ENCODE data around the gene AOC2.

The AOC2 gene, protein sequence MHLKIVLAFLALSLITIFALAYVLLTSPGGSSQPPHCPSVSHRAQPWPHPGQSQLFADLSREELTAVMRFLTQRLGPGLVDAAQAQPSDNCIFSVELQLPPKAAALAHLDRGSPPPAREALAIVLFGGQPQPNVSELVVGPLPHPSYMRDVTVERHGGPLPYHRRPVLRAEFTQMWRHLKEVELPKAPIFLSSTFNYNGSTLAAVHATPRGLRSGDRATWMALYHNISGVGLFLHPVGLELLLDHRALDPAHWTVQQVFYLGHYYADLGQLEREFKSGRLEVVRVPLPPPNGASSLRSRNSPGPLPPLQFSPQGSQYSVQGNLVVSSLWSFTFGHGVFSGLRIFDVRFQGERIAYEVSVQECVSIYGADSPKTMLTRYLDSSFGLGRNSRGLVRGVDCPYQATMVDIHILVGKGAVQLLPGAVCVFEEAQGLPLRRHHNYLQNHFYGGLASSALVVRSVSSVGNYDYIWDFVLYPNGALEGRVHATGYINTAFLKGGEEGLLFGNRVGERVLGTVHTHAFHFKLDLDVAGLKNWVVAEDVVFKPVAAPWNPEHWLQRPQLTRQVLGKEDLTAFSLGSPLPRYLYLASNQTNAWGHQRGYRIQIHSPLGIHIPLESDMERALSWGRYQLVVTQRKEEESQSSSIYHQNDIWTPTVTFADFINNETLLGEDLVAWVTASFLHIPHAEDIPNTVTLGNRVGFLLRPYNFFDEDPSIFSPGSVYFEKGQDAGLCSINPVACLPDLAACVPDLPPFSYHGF
- 0.20 to 2.6 (median 0.61) reads per million in 17 experiments for total RNA-seq

DNA sequence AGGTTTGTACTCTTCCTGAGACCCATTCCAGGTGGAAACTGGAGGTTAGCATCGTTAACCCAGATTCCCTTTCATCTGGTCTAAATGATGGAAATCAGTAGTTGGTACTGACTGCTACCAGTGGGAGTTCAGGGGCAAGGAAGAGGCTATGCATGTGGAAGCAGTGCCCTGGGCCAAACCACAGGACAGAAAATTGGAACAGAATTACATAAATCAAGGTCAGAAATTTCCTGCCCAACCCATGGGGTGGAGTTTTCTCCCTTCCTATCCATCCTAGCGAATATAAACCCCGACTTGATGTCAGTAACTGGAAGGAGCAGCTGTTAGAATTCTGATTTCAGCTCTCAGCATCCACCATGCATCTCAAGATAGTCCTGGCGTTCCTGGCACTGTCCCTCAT is at the start of gene AOC2:
Gene AOC2, plus strand, starts transcription at position 310 of the 400 bp plus-strand sequence. Its CDS starts 47 bp downstream, at position 357.
- DNase-seq: no peak

DNA sequence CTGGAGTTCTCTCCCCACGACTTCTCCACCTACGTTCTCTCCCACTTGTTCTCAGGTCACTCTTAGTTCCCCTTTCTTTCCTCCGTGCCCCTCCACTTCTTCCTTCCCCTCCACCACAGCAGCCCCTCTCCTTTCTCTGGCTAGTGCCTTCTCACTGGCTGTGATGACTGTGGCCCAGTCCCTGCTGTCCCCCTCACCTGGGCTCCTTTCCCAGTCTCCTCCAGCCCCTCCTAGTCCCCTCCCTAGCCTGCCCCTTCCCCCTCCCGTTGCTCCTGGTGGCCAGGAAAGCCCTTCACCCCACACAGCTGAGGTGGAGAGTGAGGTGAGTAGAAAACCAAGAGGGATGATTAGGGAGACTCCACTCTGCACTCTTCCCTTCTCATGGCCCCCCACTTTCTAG is 49.3 kb upstream of the AOC2 start:
- DNase-seq: no peak

DNA sequence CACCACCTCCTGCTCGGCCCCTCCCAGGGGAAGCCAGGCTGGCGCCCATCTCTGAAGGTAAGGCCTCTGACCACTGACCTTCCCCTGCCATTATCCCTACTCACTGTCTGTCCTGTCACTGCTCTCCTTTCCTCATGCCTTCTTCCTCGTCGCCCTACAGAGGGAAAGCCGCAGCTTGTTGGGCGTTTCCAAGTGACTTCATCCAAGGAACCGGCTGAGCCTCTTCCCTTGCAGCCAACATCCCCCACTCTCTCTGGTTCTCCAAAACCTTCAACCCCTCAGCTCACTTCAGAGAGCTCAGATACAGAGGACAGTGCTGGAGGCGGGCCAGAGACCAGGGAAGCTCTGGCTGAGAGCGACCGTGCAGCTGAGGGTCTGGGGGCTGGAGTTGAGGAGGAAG is 48.9 kb upstream of the AOC2 start:
- DNase-seq: no peak

DNA sequence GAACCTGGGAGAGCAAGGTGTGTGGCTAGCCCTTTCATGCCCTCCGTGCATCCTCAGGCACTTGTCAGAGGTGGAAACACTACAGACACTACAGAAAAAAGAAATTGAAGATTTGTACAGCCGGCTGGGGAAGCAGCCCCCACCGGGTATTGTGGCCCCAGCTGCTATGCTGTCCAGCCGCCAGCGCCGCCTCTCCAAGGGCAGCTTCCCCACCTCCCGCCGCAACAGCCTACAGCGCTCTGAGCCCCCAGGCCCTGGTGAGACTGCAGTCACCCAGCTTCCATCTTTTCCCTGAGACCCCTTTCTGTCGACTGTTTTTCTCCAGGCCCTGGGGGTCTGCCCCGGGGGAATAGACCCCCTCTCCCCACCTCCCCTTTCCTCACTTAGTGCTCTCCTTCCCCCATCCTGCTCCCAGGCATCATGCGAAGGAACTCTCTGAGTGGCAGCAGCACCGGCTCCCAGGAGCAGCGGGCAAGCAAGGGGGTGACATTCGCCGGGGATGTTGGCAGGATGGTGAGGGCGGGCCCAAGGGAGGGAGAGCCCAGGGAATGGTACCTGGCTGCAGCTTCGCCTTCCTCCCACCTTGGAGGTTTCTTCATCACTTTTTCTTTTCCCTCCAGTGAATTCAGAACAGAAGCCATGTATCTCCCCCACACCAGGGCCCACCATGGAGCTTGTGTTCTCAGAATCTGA is 48.2 kb upstream of the AOC2 start:
- no peak for DNase-seq

DNA sequence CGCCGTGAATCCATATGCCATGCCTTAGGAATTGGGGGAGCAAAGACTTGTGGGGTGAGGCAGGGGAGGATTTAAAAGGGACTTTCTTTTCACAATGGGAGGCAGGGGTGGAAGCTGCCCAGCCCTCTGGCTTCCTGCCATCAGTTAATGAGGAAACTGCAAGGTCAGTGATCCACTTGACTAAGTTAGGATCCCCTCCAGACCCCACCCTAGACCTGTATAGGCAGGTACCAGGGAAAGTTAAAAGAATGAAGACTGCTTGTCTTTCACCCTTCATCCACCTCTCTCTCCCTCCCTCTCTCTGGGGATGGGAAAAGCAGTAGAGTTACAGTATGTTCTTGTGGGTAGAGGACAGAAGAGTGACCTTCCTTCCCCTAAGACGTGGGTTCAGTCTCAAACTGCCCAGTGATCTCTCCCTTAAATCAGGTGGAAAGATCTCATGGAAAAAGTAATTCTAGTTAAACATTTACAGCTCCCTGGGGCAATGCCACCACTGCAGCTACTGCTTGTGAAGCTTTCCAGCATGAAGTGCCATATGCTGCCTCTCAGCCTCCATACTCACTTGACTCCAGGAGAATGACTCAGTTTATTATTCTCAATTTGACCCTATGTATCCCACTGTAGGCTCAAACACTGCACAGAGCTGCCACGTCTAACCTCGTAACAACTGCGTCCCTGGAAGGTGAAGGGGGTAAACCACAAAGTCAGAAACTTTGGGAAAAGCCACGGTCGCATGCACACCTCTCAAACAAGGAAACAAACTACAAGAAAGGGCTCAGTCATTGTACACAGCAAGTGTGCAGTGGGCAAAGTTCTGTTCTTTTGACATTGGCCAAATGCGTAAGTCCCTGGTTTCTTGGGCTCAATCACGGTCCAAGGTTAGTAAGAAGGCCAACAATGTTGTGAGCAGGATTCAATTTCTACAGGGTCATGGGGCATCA is 47.0 kb upstream of the AOC2 start:
- no peak for DNase-seq

DNA sequence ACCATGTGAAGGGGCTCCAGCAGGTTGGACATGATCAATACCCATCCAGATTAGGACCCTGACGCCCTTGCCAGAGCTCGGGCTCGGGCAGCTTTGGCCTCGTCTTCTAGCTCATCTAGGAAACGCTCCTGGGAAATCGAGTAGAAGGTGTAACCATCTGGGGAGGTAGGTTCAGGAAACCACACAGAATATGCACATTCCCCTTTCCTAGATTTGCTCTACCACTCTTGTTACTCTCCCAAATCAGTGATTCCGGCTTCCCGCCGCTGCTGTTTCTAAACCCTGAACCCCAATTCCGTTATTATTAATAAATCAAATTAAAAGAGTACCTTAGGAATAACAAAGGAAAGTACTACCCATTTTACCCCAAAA is 46.4 kb upstream of the AOC2 start:
- no peak for DNase-seq

DNA sequence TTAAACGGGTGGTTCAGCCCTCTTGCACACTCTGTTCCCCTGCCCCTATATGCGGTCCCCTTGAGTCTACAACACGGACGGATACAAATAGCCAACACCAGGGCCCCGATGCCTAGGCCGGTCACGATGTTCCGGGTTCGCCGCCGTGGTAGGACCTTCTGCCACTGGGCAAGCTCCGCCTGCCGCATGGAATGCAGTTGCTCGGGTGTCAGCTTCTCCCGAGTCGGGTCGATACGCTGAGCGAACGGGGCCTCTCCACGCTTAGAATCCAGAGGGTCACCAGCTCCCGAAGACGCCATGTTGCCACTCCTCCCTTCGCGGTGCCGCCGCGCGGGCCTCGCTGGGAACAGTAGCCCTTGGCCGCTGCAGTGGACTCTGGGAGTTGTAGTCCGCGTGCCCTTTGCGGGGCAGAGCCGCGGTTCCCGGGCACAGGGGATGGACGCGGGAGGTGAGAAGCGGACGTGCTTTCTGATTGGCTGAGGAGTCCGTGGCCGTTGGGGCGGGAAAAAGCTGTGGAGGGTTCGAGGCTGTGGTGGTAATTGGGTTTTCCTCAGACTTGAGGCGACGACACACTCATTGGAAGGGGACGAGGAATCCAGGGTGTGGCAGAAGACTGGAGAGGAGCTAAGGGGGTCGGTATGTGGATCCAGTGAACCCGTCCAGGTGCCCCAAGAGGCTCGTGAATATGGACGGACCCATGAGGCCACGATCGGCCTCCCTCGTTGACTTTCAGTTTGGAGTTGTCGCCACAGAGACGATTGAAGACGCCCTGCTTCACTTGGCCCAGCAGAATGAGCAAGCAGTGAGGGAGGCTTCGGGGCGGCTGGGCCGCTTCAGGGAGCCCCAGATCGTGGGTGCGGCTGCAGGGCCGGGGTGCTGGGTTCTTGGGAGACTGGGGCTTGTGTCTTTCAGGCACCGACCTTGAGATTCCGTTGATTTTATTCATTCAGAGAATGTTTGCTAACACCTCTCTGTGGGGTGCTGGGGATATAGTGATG is 45.7 kb upstream of the AOC2 start, which contains the start of the genes CNTD1 and COA3:
Gene CNTD1, plus strand, starts transcription at position 479 of the 998 bp plus-strand sequence. Its CDS starts 207 bp downstream, at position 686.
Gene COA3, minus strand, starts transcription at position 322 of the 998 bp plus-strand sequence. Its CDS starts 23 bp downstream, at position 299.
- peak; percentile 84 to 92 (median 88) for DNase-seq

DNA sequence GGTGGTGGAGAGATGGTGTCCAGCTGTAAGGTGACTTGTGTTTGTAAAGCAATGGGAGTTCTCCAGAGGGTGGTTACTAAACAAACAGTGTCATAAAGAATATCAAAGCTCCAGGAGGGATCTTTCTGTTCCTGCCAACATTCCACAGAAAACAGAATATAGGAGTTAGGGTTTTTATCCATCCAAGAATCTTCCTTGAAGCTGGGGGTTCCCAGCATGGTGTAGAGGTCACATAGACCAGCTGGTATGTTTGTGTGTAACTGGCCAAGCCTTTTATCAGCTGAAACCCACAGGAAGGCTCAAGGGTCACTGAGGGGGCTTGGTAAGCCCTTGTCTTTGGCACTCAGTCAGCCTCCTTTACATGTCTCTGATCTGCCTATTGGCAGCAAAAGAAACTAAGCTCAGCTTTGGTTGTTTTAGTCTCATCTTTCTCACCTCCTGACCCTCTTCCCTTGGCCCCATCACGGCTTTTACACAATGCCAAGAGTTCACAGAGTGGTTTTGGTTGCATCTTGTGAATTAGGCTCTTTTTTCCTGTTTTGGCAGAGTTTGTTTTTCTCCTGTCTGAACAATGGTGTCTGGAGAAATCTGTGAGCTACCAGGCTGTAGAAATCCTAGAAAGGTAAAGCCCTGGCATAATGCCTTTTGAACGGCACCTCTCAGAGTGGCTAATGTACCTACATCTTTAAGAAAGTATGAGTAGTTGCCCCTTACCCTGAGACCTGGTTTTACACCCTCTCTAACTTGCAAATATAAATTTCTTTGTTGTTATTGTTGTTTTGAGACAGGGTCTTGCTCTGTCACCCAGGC is 41.1 kb upstream of the AOC2 start:
- no peak for DNase-seq

DNA sequence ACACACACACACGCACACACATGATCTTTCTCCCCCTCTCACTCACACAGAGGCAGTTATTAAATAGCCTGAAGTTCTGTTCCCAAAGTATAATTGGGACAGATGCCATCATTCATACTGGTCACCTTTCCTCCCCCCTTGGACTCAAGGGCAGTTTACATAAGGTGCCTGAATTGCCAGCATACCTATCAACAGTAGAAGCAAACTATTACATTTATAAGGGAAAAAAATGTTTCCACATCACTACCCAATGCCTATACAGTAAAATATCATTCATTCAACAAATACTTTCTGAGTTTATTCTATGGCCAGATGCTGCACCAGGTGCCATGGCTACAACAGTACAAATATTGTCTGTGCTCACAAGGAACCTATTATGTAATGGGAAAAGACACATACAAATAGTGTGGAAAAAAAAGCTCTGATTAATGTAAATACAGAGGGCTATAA is 39.4 kb upstream of the AOC2 start:
- no peak for DNase-seq

DNA sequence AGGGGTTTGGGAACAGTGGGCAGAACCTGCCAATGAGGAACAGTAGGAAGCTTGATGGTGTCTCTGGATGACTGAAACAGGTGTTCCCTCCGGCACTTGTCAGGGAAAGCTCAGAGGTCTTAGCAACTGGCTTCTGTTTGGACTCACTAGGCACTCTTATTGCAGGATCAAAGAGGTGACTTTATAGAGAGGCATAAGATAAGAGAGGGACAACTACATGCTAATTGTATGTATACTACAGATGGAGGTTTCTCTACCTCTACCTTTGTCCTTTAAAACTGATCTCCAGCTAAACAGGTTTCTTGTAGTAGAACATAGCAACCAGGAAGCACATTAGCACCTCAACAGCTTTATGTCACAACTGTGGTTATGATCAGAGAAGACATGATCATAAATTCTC is 38.1 kb upstream of the AOC2 start:
- no peak for DNase-seq

DNA sequence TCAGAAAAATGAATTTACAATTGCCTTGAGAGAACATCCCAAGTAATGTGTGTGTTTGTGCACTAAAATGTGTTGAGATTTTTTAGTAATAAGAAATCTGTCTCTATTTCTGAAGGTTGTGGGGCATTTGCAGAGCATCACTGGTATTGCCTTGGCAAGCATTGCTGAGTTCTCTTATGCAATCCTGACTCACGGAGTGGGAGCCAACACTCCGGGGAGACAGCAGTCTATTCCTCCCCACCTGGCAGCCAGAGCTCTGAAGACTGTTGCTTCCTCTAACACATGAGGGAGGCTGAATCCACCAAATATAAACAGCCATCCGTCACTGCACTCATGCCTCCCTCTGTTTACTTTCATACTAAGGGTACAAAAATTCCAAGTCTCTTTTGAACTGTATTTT is 35.1 kb upstream of the AOC2 start:
- DNase-seq: no peak

DNA sequence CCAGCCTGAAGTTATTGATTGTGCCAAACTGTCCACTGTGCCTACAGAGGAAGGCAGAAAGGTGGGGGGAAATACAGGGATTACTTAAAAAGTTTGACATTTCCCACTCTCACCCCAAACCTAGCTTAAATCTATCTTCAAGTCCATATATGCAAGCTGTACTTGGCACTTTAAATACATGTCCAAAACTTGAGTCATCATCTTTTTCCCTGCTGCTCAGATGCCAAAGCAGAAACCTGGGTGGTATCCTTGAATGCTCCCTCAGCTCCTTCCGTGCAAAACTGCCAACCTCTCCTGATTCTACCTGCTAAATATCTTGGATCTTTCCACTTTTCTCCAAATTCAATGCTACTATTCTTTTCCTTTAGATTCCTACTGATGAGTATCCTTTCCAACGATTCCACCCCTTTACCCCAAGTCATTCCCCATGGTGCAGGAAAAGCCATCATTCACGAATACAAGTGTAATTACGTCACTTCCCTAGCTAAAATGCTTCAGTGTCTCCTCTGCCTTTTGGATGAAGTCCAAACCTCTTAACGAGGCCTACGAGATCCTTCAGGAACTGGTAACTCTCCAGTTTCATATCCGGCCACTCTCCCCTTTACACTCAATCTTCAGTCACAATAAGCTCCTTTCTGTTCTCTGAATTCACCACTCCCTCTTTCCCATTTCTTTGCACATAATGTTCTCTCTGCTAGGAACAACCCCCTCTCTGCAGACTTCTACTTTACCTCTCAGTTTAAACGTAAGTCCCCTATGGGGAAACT is 29.6 kb upstream of the AOC2 start:
- DNase-seq: no peak

DNA sequence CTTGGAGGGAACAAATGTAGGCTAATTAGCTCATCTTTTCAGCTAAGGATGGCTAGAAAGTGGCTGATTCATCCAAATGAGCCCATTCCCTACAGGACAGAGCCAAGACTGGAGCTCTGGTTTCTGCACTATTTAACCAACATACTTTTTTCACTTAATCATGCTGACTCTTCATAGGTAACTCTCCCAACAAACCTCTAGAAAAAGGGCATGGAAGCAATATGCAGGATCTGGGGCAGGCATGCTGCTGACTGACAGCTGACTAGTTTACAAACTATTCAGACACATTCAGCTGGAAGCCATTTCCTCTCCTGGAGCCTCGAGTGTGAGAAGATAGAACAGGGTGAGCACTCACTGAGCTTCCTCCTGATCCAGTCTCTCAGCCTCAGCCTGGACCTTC is 26.5 kb upstream of the AOC2 start:
- DNase-seq: no peak

DNA sequence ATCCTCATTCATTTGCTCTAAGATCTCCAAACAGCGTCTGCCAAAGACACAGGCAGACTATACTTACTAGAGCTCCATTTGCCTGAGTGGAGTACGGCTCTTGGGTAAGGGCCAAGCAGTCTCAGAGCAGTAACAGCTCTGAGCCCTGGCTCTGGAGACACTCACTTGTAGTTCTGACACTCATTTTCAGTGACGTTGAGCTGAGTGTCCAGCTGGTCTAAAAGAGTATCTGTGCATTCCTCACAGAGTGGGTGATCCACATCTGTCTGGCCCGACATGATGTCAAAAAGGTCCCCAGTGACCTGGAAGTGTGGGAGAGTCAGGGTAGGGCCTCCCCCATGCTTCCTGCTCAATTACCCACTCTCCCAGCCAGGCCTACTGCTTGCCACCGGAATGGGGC is 26.0 kb upstream of the AOC2 start:
- no peak for DNase-seq

DNA sequence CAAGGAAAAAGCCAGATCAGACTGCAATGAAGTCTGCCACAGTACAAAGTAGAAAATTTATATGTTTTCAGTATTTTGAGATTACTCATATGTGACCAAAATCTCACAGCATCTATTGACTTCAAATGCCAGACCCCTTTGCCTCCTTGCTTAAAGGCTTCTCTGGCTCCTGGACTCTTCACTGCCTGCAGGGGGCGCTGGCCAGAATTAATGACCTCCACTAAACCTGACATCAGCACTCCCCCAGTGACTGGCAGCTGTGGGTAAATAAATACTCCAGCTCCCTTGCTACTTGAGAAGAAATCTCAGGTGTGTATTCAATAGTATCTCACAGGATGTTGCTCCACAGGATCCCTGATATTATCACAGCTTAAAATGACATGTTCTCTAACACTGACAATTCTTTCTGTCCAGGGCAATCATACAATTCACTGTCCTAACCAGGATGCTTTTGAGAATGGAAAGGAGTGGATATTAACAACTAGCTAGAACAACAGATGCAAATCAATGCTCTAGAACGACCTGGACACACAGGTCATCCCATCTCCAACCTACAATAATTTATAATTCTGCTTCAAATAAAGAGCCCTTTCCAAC is 24.3 kb upstream of the AOC2 start:
- peak; percentile 80 to 87 (median 84) for DNase-seq

DNA sequence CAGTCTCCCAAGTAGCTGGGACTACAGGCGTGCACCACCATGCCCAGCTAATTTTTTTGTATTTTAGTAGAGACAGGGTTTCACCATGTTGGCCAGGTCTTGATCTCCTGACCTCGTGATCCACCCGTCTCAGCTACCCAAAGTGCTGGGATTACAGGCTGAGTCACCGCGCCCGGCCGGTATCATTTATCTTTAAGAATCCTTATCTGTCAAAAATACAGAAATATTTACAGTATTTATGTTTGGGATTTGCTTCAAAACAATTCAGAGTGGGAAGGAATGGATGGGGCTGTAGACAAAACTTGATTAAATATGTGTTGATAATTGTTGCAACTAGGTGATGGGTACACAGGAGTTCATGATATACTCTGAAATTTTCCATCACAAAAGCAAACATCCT is 23.2 kb upstream of the AOC2 start:
- DNase-seq: no peak

DNA sequence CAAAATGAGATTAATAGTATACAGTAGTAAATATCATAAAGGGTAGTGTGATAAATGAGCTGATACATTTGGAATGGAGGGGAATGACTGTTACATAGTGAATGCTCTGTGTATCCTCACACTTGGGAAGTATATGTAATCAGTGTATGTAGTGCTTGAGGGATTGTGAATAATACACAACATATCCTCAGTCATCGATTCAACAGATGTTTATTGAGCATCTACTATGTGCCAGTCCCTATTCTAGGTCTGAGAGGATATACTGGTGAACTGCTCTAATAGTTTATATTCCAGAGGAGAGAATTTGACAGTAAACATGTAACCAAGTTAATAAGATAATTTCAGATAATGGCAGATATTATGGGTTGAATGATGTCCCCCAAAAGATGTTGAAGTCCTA is 16.9 kb upstream of the AOC2 start:
- DNase-seq: no peak

DNA sequence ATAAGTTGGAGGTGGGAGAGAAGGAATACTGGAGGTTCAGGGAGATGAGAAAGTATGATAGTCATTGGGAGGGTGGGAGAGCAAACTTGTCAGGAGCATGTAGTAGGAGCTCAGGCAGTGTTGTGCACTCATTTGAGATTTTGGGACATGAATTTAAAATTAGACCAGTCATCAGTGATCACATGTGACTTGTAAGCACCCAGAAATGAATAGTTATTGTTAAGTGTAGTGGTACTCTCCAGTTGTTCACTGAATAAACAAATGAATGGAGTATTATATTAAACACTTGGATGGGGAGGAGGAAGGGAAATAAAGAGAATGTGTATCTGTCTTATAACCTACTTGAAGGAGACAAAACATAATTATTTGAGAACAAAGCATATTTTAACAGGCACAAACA is 13.4 kb upstream of the AOC2 start:
- no peak for DNase-seq
